ENCODE results near the gene ABCC4.
"Not testable (repeated sequence)": the region's sequence is repeated elsewhere in the genome, so short reads cannot be mapped to it uniquely, and the experiment has no call there.

The ABCC4 gene

GRCh38 chr13:95275322-95276036 lies 25.8 kb downstream of the ABCC4 start:
- Histone ChIP-seq H3K36me3 (replicated peaks; ENCODE audit: low read depth, low read length) (no peaks in the 10 kb centered on the region), H3K9me3 (ENCODE audit: insufficient read depth, low read length) (no peaks in the 10 kb centered on the region), H3K27me3 (ENCODE audit: low read depth, low read length) (0 out of 2 replicates have a peak, but pooled peaks cover 7% of the 10 kb centered on the region), H3K4me1 (ENCODE audit: low read length) (peaks cover 6% of the 10 kb centered on the region), H4K20me1 (ENCODE audit: insufficient read depth, low read length) (no peaks in the 10 kb centered on the region; the same call in 1 of the 2 replicates), H3K79me2 (ENCODE audit: low read length) (peaks cover 6% of the 10 kb centered on the region; the same call in 1 of the 2 replicates), H3K9ac (ENCODE audit: low read length) (no peak overlapping the region), H2AFZ (ENCODE audit: low read depth, low read length) (no peak overlapping the region), H3K27ac (ENCODE audit: low read length) (no peak overlapping the region), H3K4me2 (ENCODE audit: low read length) (no peak overlapping the region), H3K4me3 (ENCODE audit: low read length) (no peak overlapping the region)
- TF ChIP-seq CTCF (IDR thresholded peaks at IDR 0.05; ENCODE audit: low read depth, low read length): no peak
- TF ChIP-seq EZH2phosphoT487 (IDR thresholded peaks at IDR 0.05; ENCODE audit: low read depth): no peak

- H3K9me3 ChIP-seq (ENCODE audit: insufficient read depth, low read length); H3K4me1 ChIP-seq (ENCODE audit: low read length); H3K79me2 ChIP-seq (ENCODE audit: low read length); H3K36me3 ChIP-seq (replicated peaks; ENCODE audit: low read depth, low read length); H4K20me1 ChIP-seq (ENCODE audit: insufficient read depth, low read length); H2AFZ ChIP-seq (ENCODE audit: low read depth, low read length); H3K27ac ChIP-seq (ENCODE audit: low read length); H3K4me3 ChIP-seq (ENCODE audit: low read length); H3K9ac ChIP-seq (ENCODE audit: low read length); H3K27me3 ChIP-seq (ENCODE audit: low read depth, low read length); H3K4me2 ChIP-seq (ENCODE audit: low read length): not testable (repeated sequence)
Observed at GRCh38 chr13:95273592-95274132, 27.6 kb downstream of the ABCC4 start.

- not testable (repeated sequence) for H3K4me3 ChIP-seq (ENCODE audit: low read length); H3K9ac ChIP-seq (ENCODE audit: low read length); H2AFZ ChIP-seq (ENCODE audit: low read depth, low read length); H3K79me2 ChIP-seq (ENCODE audit: low read length); H3K36me3 ChIP-seq (replicated peaks; ENCODE audit: low read depth, low read length); H3K4me2 ChIP-seq (ENCODE audit: low read length); H3K27me3 ChIP-seq (ENCODE audit: low read depth, low read length); H4K20me1 ChIP-seq (ENCODE audit: insufficient read depth, low read length); H3K27ac ChIP-seq (ENCODE audit: low read length); H3K9me3 ChIP-seq (ENCODE audit: insufficient read depth, low read length)
- H3K4me1 ChIP-seq (ENCODE audit: low read length): peaks cover 18% of the 10 kb centered on the region
Observed at GRCh38 chr13:95272076-95272475, 29.2 kb downstream of the ABCC4 start.

GRCh38 chr13:95269756-95270155 lies 31.5 kb downstream of the ABCC4 start:
- TF ChIP-seq EZH2phosphoT487 (IDR thresholded peaks at IDR 0.05; ENCODE audit: low read depth) (no peak), CTCF (IDR thresholded peaks at IDR 0.05; ENCODE audit: low read depth, low read length) (no peak)
- Histone ChIP-seq H3K4me2 (ENCODE audit: low read length) (no peak overlapping the region), H3K27me3 (ENCODE audit: low read depth, low read length) (no peaks in the 10 kb centered on the region), H4K20me1 (ENCODE audit: insufficient read depth, low read length) (no peaks in the 10 kb centered on the region), H3K9me3 (ENCODE audit: insufficient read depth, low read length) (no peaks in the 10 kb centered on the region), H3K4me3 (ENCODE audit: low read length) (no peak overlapping the region), H3K27ac (ENCODE audit: low read length) (no peak overlapping the region), H3K9ac (ENCODE audit: low read length) (no peak overlapping the region), H3K36me3 (replicated peaks; ENCODE audit: low read depth, low read length) (peaks cover 15% of the 10 kb centered on the region), H3K4me1 (ENCODE audit: low read length) (peaks cover 18% of the 10 kb centered on the region), H2AFZ (ENCODE audit: low read depth, low read length) (no peak overlapping the region), H3K79me2 (ENCODE audit: low read length) (no peaks in the 10 kb centered on the region)

GRCh38 chr13:95268343-95269065 lies 32.7 kb downstream of the ABCC4 start:
- 0 out of 2 replicates have a peak overlapping the region, but pooled peaks have one; percentile 10 for H3K27ac ChIP-seq (ENCODE audit: low read length)
- not testable (repeated sequence) for H3K9ac ChIP-seq (ENCODE audit: low read length); H3K27me3 ChIP-seq (ENCODE audit: low read depth, low read length); H3K4me3 ChIP-seq (ENCODE audit: low read length); H3K9me3 ChIP-seq (ENCODE audit: insufficient read depth, low read length); H2AFZ ChIP-seq (ENCODE audit: low read depth, low read length); H4K20me1 ChIP-seq (ENCODE audit: insufficient read depth, low read length); H3K79me2 ChIP-seq (ENCODE audit: low read length)
- H3K36me3 ChIP-seq (replicated peaks; ENCODE audit: low read depth, low read length): peaks cover 15% of the 10 kb centered on the region
- peaks cover 18% of the 10 kb centered on the region for H3K4me1 ChIP-seq (ENCODE audit: low read length)
- H3K4me2 ChIP-seq (ENCODE audit: low read length): peak overlapping the region; percentile 22; the same call in 1 of the 2 replicates
